Measurements from ENCODE around the gene FBLN1.

FBLN1 gene

GRCh38 chr22:45645526-45646414 is 143.1 kb downstream of the FBLN1 start:
- DNase-seq (ENCODE audit: extremely low read depth, low read depth) = no peak
- TF ChIP-seq CTCF (IDR thresholded peaks at IDR 0.05; ENCODE audit: low read depth, low read length) = peak; percentile 47

DNA sequence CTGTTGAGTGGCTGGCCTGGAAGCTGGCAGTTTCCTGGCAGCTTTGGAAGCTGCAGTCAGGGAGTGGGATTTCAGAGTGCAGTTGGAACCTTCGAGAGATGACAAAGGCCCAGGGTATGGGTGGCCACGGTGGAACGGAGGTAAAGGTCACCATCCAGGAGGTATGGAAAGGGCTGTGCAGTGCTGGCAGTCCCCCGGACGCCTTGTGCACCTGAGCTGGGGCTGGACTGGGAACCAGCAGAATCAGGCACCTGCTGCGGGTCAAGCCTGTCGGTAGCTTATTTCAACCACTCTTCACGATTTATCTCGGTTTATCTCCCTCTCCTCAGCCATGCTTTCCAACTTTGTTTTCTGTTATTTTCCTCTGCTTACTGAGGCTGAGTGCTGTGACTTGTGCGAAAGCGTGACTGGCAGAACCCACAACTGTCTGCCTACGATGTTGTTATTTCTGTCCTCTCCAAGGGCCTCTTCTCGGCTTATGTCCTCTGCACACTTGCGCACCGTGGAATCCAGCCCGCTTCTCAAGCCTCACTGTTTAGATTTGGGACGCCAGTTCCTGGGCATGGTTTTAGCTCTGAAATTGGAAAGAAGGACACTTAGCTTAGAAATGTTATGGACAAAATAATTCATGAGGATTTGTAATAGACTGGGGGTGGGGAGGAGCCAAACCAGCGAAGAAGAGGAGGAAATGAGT is 145.0 kb downstream of the FBLN1 start:
- TF ChIP-seq CTCF (IDR thresholded peaks at IDR 0.05; ENCODE audit: low read depth, low read length) = no peak
- DNase-seq (ENCODE audit: extremely low read depth, low read depth) = no peak

- no peak for DNase-seq (ENCODE audit: extremely low read depth, low read depth)
- no peak for TF ChIP-seq CTCF (IDR thresholded peaks at IDR 0.05; ENCODE audit: low read depth, low read length)
Observed at GRCh38 chr22:45648301-45649117, 145.8 kb downstream of the FBLN1 start.

DNA sequence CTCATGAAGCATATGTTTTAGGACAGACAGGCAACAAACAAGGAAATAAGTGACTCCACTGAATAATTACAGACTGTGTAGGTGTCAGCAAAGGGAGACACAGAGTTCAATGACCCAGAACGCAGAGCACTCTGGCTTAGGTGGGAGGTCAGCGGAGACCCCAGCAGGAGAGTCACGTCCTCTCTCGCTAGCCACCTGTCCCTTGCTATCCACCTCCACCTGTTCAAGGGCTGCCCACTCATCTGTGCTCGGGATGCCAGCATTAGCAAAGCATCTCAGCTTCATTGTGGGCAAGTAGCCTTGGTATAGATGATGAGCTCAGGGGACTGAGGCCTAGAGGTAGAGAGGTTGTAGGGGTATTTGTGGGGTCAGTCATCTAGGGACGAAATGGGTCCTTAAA is 147.1 kb downstream of the FBLN1 start:
- no peak for DNase-seq (ENCODE audit: extremely low read depth, low read depth)
- TF ChIP-seq CTCF (IDR thresholded peaks at IDR 0.05; ENCODE audit: low read depth, low read length) = no peak

- DNase-seq (ENCODE audit: extremely low read depth, low read depth) = no peak
- no peak for TF ChIP-seq CTCF (IDR thresholded peaks at IDR 0.05; ENCODE audit: low read depth, low read length)
Observed at GRCh38 chr22:45650721-45651120, 148.0 kb downstream of the FBLN1 start.
